ENCODE data around the gene KRT31. TPM values are rescaled to one million over a fixed set of nuclear protein-coding genes. Genes with fewer than 3 reads are reported as not detected.

Gene KRT31
- polyA plus RNA-seq, 1 donor from 2014 or later: not detected

GRCh38 chr17:41392278-41392677 lies 5.1 kb downstream of the KRT31 start:
- no peak overlapping the region for H3K27ac ChIP-seq (ENCODE audit: low read length)
- no peak overlapping the region for H3K4me2 ChIP-seq (ENCODE audit: low read length)
- TF ChIP-seq TAF1 (IDR thresholded peaks at IDR 0.05; ENCODE audit: low read depth) (no peak), EZH2 (IDR thresholded peaks at IDR 0.05; ENCODE audit: borderline replicate concordance, insufficient read depth, low read length, poor library complexity, severe bottlenecking) (no peak), SMC3 (conservative IDR thresholded peaks at IDR 0.05; ENCODE audit: poor library complexity) (no peak)
- H3K27me3 ChIP-seq (ENCODE audit: insufficient read depth, low read depth, low read length): no peaks in the 10 kb centered on the region
- H3K9me2 ChIP-seq (ENCODE audit: insufficient read depth, low read length): no peaks in the 10 kb centered on the region
- H4K20me1 ChIP-seq (ENCODE audit: insufficient read depth): no peaks in the 10 kb centered on the region
- H3K79me2 ChIP-seq (replicated peaks; ENCODE audit: insufficient read depth, low read length): no peaks in the 10 kb centered on the region
- H3K4me3 ChIP-seq (ENCODE audit: low read length): no peak overlapping the region
- H2AFZ ChIP-seq (ENCODE audit: low read depth, low read length): no peak overlapping the region
- no peak overlapping the region for H3K9ac ChIP-seq (ENCODE audit: low read length)
- H3K36me3 ChIP-seq (ENCODE audit: insufficient read depth, low read length): no peaks in the 10 kb centered on the region
- no peaks in the 10 kb centered on the region for H3F3A ChIP-seq (ENCODE audit: insufficient read depth, low read length, poor library complexity, severe bottlenecking)
- H3K9me3 ChIP-seq (ENCODE audit: low read length): no peaks in the 10 kb centered on the region

- Histone ChIP-seq H3K27me3 (ENCODE audit: insufficient read depth, low read depth, low read length) (no peaks in the 10 kb centered on the region), H3K9ac (ENCODE audit: low read length) (no peak overlapping the region), H3K9me3 (ENCODE audit: low read length) (no peaks in the 10 kb centered on the region), H2AFZ (ENCODE audit: low read depth, low read length) (no peak overlapping the region), H4K20me1 (ENCODE audit: insufficient read depth) (no peaks in the 10 kb centered on the region), H3F3A (ENCODE audit: insufficient read depth, low read length, poor library complexity, severe bottlenecking) (no peaks in the 10 kb centered on the region), H3K36me3 (ENCODE audit: insufficient read depth, low read length) (no peaks in the 10 kb centered on the region), H3K4me2 (ENCODE audit: low read length) (no peak overlapping the region), H3K27ac (ENCODE audit: low read length) (no peak overlapping the region), H3K9me2 (ENCODE audit: insufficient read depth, low read length) (no peaks in the 10 kb centered on the region), H3K79me2 (replicated peaks; ENCODE audit: insufficient read depth, low read length) (no peaks in the 10 kb centered on the region), H3K4me3 (ENCODE audit: low read length) (no peak overlapping the region)
- TF ChIP-seq POLR2AphosphoS5 (IDR thresholded peaks at IDR 0.05) (no peak), SMC3 (conservative IDR thresholded peaks at IDR 0.05; ENCODE audit: poor library complexity) (no peak), EZH2 (IDR thresholded peaks at IDR 0.05; ENCODE audit: borderline replicate concordance, insufficient read depth, low read length, poor library complexity, severe bottlenecking) (no peak), EP300 (conservative IDR thresholded peaks at IDR 0.05; ENCODE audit: poor library complexity, severe bottlenecking) (no peak)
Observed at GRCh38 chr17:41391535-41391934, 5.9 kb downstream of the KRT31 start.

GRCh38 chr17:41390411-41390938 lies 6.9 kb downstream of the KRT31 start:
- Histone ChIP-seq H3K9me3 (ENCODE audit: low read length) (no peaks in the 10 kb centered on the region), H3K36me3 (ENCODE audit: insufficient read depth, low read length) (no peaks in the 10 kb centered on the region)
- TF ChIP-seq SMC3 (conservative IDR thresholded peaks at IDR 0.05; ENCODE audit: poor library complexity) (no peak), MXI1 (conservative IDR thresholded peaks at IDR 0.05; ENCODE audit: poor library complexity, severe bottlenecking) (no peak), EP300 (conservative IDR thresholded peaks at IDR 0.05; ENCODE audit: poor library complexity, severe bottlenecking) (no peak), POLR2AphosphoS5 (IDR thresholded peaks at IDR 0.05) (no peak), TAF1 (IDR thresholded peaks at IDR 0.05; ENCODE audit: low read depth) (no peak)

GRCh38 chr17:41387670-41388069 lies 9.7 kb downstream of the KRT31 start:
- no peak overlapping the region for H3K4me2 ChIP-seq (ENCODE audit: low read length)
- H3K36me3 ChIP-seq (ENCODE audit: insufficient read depth, low read length): no peaks in the 10 kb centered on the region
- H3K9me2 ChIP-seq (ENCODE audit: insufficient read depth, low read length): no peaks in the 10 kb centered on the region
- no peaks in the 10 kb centered on the region for H4K20me1 ChIP-seq (ENCODE audit: insufficient read depth)
- H3K9me3 ChIP-seq (ENCODE audit: low read length): no peaks in the 10 kb centered on the region
- H2AFZ ChIP-seq (ENCODE audit: low read depth, low read length): no peak overlapping the region
- H3K9ac ChIP-seq (ENCODE audit: low read length): no peak overlapping the region
- no peaks in the 10 kb centered on the region for H3K79me2 ChIP-seq (replicated peaks; ENCODE audit: insufficient read depth, low read length)
- H3K27ac ChIP-seq (ENCODE audit: low read length): no peak overlapping the region
- H3F3A ChIP-seq (ENCODE audit: insufficient read depth, low read length, poor library complexity, severe bottlenecking): no peaks in the 10 kb centered on the region
- no peak overlapping the region for H3K4me3 ChIP-seq (ENCODE audit: low read length)
- TF ChIP-seq EP300 (conservative IDR thresholded peaks at IDR 0.05; ENCODE audit: poor library complexity, severe bottlenecking) (no peak), EZH2 (IDR thresholded peaks at IDR 0.05; ENCODE audit: borderline replicate concordance, insufficient read depth, low read length, poor library complexity, severe bottlenecking) (no peak), MXI1 (conservative IDR thresholded peaks at IDR 0.05; ENCODE audit: poor library complexity, severe bottlenecking) (no peak), SMC3 (conservative IDR thresholded peaks at IDR 0.05; ENCODE audit: poor library complexity) (no peak), CTCF (IDR thresholded peaks at IDR 0.05; ENCODE audit: poor library complexity, severe bottlenecking) (no peak), REST (IDR thresholded peaks at IDR 0.05; ENCODE audit: borderline replicate concordance) (no peak), TAF1 (IDR thresholded peaks at IDR 0.05; ENCODE audit: low read depth) (no peak), POLR2AphosphoS5 (IDR thresholded peaks at IDR 0.05) (no peak), RAD21 (conservative IDR thresholded peaks at IDR 0.05) (no peak)
- H3K27me3 ChIP-seq (ENCODE audit: insufficient read depth, low read depth, low read length): no peaks in the 10 kb centered on the region

More at GRCh38 chr17:41390411-41390938, 6.9 kb downstream of the KRT31 start:
- H3K9ac ChIP-seq (ENCODE audit: low read length): no peak overlapping the region
- no peak overlapping the region for H3K4me2 ChIP-seq (ENCODE audit: low read length)
- H2AFZ ChIP-seq (ENCODE audit: low read depth, low read length): no peak overlapping the region
- no peak overlapping the region for H3K27ac ChIP-seq (ENCODE audit: low read length)
- H3F3A ChIP-seq (ENCODE audit: insufficient read depth, low read length, poor library complexity, severe bottlenecking): no peaks in the 10 kb centered on the region
- no peaks in the 10 kb centered on the region for H3K79me2 ChIP-seq (replicated peaks; ENCODE audit: insufficient read depth, low read length)
- no peak overlapping the region for H3K4me3 ChIP-seq (ENCODE audit: low read length)
- no peaks in the 10 kb centered on the region for H4K20me1 ChIP-seq (ENCODE audit: insufficient read depth)
- no peaks in the 10 kb centered on the region for H3K27me3 ChIP-seq (ENCODE audit: insufficient read depth, low read depth, low read length)
- no peaks in the 10 kb centered on the region for H3K9me2 ChIP-seq (ENCODE audit: insufficient read depth, low read length)

Measured in neural cell (in vitro differentiated cells).